K562 (cell line): ENCODE results near the gene GDPD2. TPM values are rescaled to one million over a fixed set of nuclear protein-coding genes. Genes with fewer than 3 reads are reported as not detected.

Experiments
- ATAC-seq: fragments of 200-7000 bp; cut with Tn5 transposase; 3 replicates; pipeline ENCODE4 v1.9.1; 2020; ENCODE audit warnings: moderate library complexity
- BruUV-seq: library from RNA; stranded (reverse); fragments of 400-500 nt; replicated peaks from 2 replicates; lab custom pipeline; 2021; lab: Mats Ljungman, UMichigan
- CTCF ChIA-PET: fragments of 300-600 bp; formaldehyde crosslinking; extraction: SDS; loops from one replicate; lab custom pipeline; 2021; ENCODE audit warnings: low intra/inter-chr PET ratio; lab: Yijun Ruan, JAX
- POLR2A ChIA-PET: fragments of 300-600, 350-650 bp; sonication (Branson Sonifier 250); formaldehyde crosslinking; extraction: SDS; loops from one replicate; lab custom pipeline; 2021; ENCODE audit warnings: antibody characterized with exemption, inconsistent platforms; lab: Yijun Ruan, JAX
- DNase-seq, 4 experiments: peaks; one replicate each; pipeline versions ENCODE4 v3.0.0 to v3.0.0-alpha.2; 2011 to 2018; ENCODE audit warnings: low spot score in 3 of 4, mixed read lengths in 3 of 4; ENCODE audit errors: extremely low read depth in 1 of 4
- FAIRE-seq: peaks from 2 replicates; lab custom pipeline; 2011; peaks lifted over from hg19 to GRCh38; lab: Jason Lieb, UNC
- H2AFZ ChIP-seq: 2 replicates; pipeline ENCODE4 v1.6.0; 2011; ENCODE audit warnings: low read depth, low read length, control low read depth, inconsistent platforms
- H3K27ac ChIP-seq: fragments of 200-600 bp; 3 replicates; pipeline ENCODE4 v1.8.0; 2011; ENCODE audit warnings: low read depth, mild to moderate bottlenecking, control low read depth, inconsistent platforms, low read length, moderate library complexity, mixed read lengths; ENCODE audit errors: extremely low read depth
- H3K27me3 ChIP-seq, 2 experiments: fragments of 300-600 bp in 1 of 2; 2 replicates in 1 of 2; 3 replicates in 1 of 2; pipeline versions ENCODE4 v1.6.0 to v1.8.0; 2011; ENCODE audit warnings: inconsistent platforms in 2 of 2, low read length in 2 of 2, mild to moderate bottlenecking in 1 of 2, mixed read lengths in 1 of 2, moderate library complexity in 1 of 2; ENCODE audit not compliant: control insufficient read depth in 2 of 2, insufficient read depth in 2 of 2
- H3K36me3 ChIP-seq: fragments of 300-600 bp; 3 replicates; pipeline ENCODE4 v1.8.0; 2011; ENCODE audit warnings: mild to moderate bottlenecking, low read length, inconsistent platforms; ENCODE audit not compliant: control insufficient read depth, insufficient read depth
- H3K4me1 ChIP-seq, 2 experiments: fragments of 200-600 bp in 1 of 2; replicated peaks in 1 of 2; 2 replicates in 1 of 2; 3 replicates in 1 of 2; pipeline versions ENCODE4 v1.5.1 to v1.8.0; 2011; ENCODE audit warnings: inconsistent platforms in 2 of 2, low read length in 2 of 2, mild to moderate bottlenecking in 1 of 2, mixed read lengths in 1 of 2, moderate library complexity in 1 of 2; ENCODE audit not compliant: control insufficient read depth in 2 of 2, insufficient read depth in 2 of 2
- H3K4me2 ChIP-seq: 2 replicates; pipeline ENCODE4 v1.6.1; 2011; ENCODE audit warnings: low read length, control low read depth, inconsistent platforms, mixed read lengths; ENCODE audit not compliant: insufficient read depth
- H3K4me3 ChIP-seq: fragments of 200-600 bp; sonication (generic), shearing (Covaris generic); 2 replicates; pipeline ENCODE4 v1.5.1; 2016; ENCODE audit warnings: control low read depth, inconsistent platforms
- H3K79me2 ChIP-seq: fragments of 200-600 bp; 3 replicates; pipeline ENCODE4 v1.8.0; 2011; ENCODE audit warnings: low read length, inconsistent platforms; ENCODE audit not compliant: control insufficient read depth, insufficient read depth
- H3K9ac ChIP-seq, 2 experiments: 2 replicates each; pipeline versions ENCODE4 v1.6.0 to v1.6.1; 2011; ENCODE audit warnings: low read depth in 2 of 2, low read length in 2 of 2, control low read depth in 1 of 2, inconsistent platforms in 1 of 2, mild to moderate bottlenecking in 1 of 2, mixed read lengths in 1 of 2; ENCODE audit not compliant: insufficient read depth in 1 of 2
- H3K9me1 ChIP-seq: one replicate; pipeline ENCODE4 v1.6.0; 2011; ENCODE audit warnings: inconsistent platforms, mild to moderate bottlenecking, low read length, moderate library complexity; ENCODE audit not compliant: control insufficient read depth, insufficient read depth
- H3K9me3 ChIP-seq: replicated peaks from 2 replicates; pipeline ENCODE4 v1.5.1; 2011; ENCODE audit warnings: low read depth, low read length, inconsistent platforms; ENCODE audit not compliant: control insufficient read depth, insufficient read depth
- H4K20me1 ChIP-seq: replicated peaks from 2 replicates; pipeline ENCODE4 v1.6.1; 2011; ENCODE audit warnings: low read length, inconsistent platforms, mixed read lengths; ENCODE audit not compliant: control insufficient read depth, insufficient read depth
- DPF2 ChIP-seq: fragments of 450-650 bp; IDR thresholded peaks from 2 replicates; pipeline ENCODE4 v1.6.1; 2016
- IRF2 ChIP-seq: sonication (generic); formaldehyde crosslinking; IDR thresholded peaks from 2 replicates; pipeline ENCODE4 v1.8.1; 2022; ENCODE audit warnings: mild to moderate bottlenecking, missing genetic modification reagents
- KLF10 ChIP-seq: fragments of 250-450 bp; sonication (Bioruptor Pico); IDR thresholded peaks from 2 replicates; pipeline ENCODE4 v1.6.1; 2021; ENCODE audit warnings: matching md5 sums
- ZBED1 ChIP-seq: IDR thresholded peaks from 2 replicates; pipeline ENCODE4 v1.6.1; 2014
- ZNF347 ChIP-seq: fragments of 450-650 bp; formaldehyde crosslinking; IDR thresholded peaks from 2 replicates; pipeline ENCODE4 v1.4.0; 2020; ENCODE audit warnings: low read depth, mild to moderate bottlenecking, moderate library complexity
- WGBS: fragments of 100-300 bp; shearing (Covaris generic); methylation state at CpG from one replicate; pipeline ENCODE4 v1.1.6; 2016; ENCODE audit warnings: low coverage, mixed read lengths; ENCODE audit not compliant: insufficient coverage; ENCODE audit errors: missing lambda C conversion rate; 5-methylcytosine and 5-hydroxymethylcytosine counted together
- in situ Hi-C: fragments of 300-500 bp; cut with MboI; formaldehyde crosslinking; loops from 4 replicates; pipeline ENCODE4 v1.15.0; 2018; ENCODE audit warnings: inconsistent platforms, mixed read lengths
- intact Hi-C: fragments of 100-400 bp; cut with micrococcal nuclease; formaldehyde crosslinking; loops from 2 replicates; pipeline ENCODE4 v1.14.2; 2022
- polyA plus RNA-seq, 8 experiments: library from polyadenylated mRNA; depleted of rRNA in 4 of 8; stranded (reverse) in 5 of 8; unstranded in 3 of 8; fragments of >200 nt; fragmentation: Nextera tagmentation in 2 of 8; fragmentation: Illumina TruSeq in 1 of 8; extraction: Ambion mirVana in 2 of 8; extraction: Trizol in 1 of 8; gene quantifications; 2 replicates each; pipeline versions ENCODE4 v1.2.1 to v1.2.3, GENCODE V29; 2011 to 2014; ENCODE audit warnings: inconsistent platforms in 1 of 8, missing spikeins in 1 of 8
- total RNA-seq, 7 experiments: library from RNA; depleted of rRNA in 6 of 7; stranded (reverse); fragments of >200 nt in 6 of 7; fragmentation: Illumina TruSeq in 2 of 7; extraction: Trizol in 2 of 7; gene quantifications; 2 replicates each; pipeline versions ENCODE4 v1.2.1 to v1.2.3, GENCODE V29; 2011 to 2021; ENCODE audit warnings: low replicate concordance in 1 of 7
- TF ChIP-seq, protein P1 (sequence below): fragments of 250-450 bp; sonication (Bioruptor Pico); IDR thresholded peaks from 2 replicates; pipeline ENCODE4 v1.8.0; 2021; ENCODE audit warnings: moderate library complexity, mild to moderate bottlenecking, inconsistent platforms

Gene GDPD2
- total and polyA plus RNA-seq, 9 of the 15 experiments (the other 6 are each of a cell fraction or from before 2014, with no cell fraction given): not detected

- no peak for TF ChIP-seq IRF2 (CRISPR knock-in tag)
- TF ChIP-seq, all 486 proteins: peak for 0
Measured at GRCh38 chrX:70470850-70471289, 47.8 kb downstream of the GDPD2 start (continued).

DNA sequence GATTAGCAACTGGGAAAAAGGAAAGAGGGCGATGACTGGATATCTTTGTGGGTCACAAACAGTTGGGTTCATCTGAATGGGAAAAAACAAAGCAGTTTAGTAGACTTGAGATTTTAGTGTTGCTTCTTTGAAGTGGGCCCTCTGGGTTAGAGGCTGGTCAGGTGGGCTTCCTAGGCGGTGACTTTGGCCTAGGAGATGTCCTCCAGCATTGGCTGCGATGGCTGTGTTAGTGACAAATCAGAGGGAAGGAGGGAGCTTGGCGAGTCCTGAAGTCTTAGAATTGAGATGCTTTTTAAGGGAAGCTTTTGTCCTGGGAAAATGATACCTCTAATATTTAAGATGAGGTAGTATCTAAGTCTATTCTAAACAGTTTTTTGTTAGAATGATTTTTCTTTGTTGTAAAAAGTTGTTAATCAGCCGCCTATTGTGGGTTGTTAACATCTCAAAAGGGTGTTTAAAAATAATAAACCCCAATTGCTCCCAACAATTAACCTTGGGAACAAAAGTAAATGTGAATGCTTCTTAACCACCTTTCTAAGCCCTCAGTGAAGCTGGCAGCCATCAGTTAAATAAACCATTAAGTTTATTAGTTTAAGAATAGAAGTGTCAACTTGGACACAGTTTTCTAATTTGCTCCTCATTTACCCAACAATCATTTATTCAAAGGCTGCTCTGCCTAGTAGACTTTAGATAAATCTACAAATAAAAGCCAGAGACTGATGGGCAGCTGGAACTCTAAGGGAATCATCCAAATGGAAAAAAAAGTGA, 53.2 kb downstream of the GDPD2 start:
- H3K27ac ChIP-seq: no peak overlapping the region
- DNase-seq: no peak
- 41% methylated on average over 4 of the region's 5 CpGs for WGBS
- intact Hi-C loops (no loop called here), in situ Hi-C loops (no loop called here)
- H3K9me1 ChIP-seq: no peaks in the 10 kb centered on the region
- H4K20me1 ChIP-seq: peaks cover 13% of the 10 kb centered on the region; the same call in 1 of the 2 replicates
- TF ChIP-seq KLF10 (CRISPR knock-in tag) (no peak), ZNF347 (CRISPR knock-in tag) (no peak), ZBED1 (no peak), DPF2 (no peak)
- TF ChIP-seq, protein P1, sequence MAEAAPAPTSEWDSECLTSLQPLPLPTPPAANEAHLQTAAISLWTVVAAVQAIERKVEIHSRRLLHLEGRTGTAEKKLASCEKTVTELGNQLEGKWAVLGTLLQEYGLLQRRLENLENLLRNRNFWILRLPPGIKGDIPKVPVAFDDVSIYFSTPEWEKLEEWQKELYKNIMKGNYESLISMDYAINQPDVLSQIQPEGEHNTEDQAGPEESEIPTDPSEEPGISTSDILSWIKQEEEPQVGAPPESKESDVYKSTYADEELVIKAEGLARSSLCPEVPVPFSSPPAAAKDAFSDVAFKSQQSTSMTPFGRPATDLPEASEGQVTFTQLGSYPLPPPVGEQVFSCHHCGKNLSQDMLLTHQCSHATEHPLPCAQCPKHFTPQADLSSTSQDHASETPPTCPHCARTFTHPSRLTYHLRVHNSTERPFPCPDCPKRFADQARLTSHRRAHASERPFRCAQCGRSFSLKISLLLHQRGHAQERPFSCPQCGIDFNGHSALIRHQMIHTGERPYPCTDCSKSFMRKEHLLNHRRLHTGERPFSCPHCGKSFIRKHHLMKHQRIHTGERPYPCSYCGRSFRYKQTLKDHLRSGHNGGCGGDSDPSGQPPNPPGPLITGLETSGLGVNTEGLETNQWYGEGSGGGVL: no peak
- no peak overlapping the region for H2AFZ ChIP-seq
- H3K4me1 ChIP-seq: no peaks in the 10 kb centered on the region; a peak in 1 of 5 replicates
- POLR2A ChIA-PET: interaction anchor here (0.7 to 1.0 kb wide), 2 partner anchors 11 to 14 kb away, joined by 3 to 5 read pairs; no protein-coding TSS in a partner anchor
- CTCF ChIA-PET: no interaction called here
- no peak for ATAC-seq
- no peak overlapping the region for H3K9ac ChIP-seq
- H3K36me3 ChIP-seq: no peaks in the 10 kb centered on the region; the same call in 2 of the 3 replicates
- no TSS peak for BruUV-seq
- H3K79me2 ChIP-seq: no peaks in the 10 kb centered on the region
- H3K9me3 ChIP-seq: no peaks in the 10 kb centered on the region
- no peak for FAIRE-seq
- H3K4me2 ChIP-seq: no peak overlapping the region
- H3K27me3 ChIP-seq: no peaks in the 10 kb centered on the region
- no peak overlapping the region for H3K4me3 ChIP-seq
